Activated CD4-positive, alpha-beta T cell treated with anti-CD3 and anti-CD28 coated beads, Interleukin-2, Interleukin-6, amounts not matched to agents 100 ng/mL and 50 ng/mL, durations not matched to agents 16 hours and 8 hours (primary cell): ENCODE measurements around the gene MSMO1.
"Not testable (repeated sequence)": the region's sequence is repeated elsewhere in the genome, so short reads cannot be mapped to it uniquely, and the experiment has no call there.

ENCODE experiments used
- DNase-seq: peaks from one replicate; pipeline ENCODE4 v3.0.0-alpha.2; 2020

The MSMO1 gene

DNA sequence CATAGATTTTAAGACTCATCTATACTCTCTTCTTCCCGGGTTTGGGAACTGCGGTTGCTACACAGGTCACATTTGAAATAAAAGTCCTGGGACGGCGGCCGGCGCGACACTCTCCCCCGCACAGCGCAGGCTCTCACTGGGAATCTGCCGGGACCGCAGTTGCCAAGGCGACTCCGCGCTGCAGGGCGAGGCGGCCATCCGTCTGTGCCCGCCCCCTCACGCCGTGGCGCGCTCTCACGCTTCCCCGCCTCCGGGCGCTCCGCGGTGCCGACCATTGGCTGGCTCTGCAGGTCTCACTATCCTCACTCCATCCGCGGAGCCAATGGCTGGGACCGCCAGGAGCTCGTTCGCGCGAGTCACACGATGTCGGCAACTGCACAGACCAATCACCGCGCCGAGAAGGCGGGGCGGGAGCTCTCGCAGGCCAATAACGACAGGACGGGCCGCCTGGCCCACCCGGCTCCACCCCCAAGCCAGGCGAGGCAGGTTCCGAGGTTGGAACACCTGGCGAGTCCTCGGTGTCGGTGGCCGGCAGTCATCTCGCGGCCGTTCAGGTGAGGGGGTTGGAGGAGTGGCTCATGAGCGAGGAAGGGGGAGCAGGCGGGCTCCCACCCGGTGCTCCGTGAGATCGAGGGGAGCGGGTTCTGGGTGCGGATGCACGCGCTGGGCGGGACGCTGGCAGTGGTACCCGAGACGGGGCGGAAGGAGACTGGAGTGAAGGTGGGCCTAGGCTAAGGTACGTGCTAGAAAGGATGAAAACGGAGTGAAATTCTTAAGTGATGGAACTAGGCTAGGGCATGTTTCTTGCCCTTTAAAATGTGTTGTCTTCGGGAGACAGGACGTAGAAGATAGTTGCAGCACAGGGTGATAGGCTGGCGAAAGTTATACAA lies at the start of gene MSMO1:
TSS of gene MSMO1 (plus strand) at position 459 of the 890 bp plus-strand sequence. CDS start 5,702 bp downstream, outside the sequence.
- DNase-seq, result peak; percentile 99

DNA sequence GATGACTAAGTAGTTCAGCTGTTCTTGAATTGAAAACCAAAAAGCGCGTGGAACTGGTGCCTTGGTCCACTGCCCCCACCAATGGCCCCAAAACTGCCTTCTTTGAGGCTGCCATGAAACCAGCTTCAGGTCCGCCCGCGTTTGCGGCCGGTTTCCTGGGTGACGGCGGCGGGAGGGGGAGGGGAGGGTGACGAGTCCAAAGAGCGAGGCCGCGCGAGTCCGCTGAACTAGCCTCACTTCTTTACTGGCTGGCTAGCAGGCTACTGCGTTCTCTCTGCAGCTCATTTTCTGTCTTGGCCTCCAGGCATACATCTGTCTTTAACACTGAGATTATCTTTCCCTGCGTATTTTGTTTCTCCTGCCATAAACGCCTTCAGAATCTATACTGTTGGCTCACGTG lies 47.9 kb upstream of the MSMO1 start:
- not testable (repeated sequence) for DNase-seq

DNA sequence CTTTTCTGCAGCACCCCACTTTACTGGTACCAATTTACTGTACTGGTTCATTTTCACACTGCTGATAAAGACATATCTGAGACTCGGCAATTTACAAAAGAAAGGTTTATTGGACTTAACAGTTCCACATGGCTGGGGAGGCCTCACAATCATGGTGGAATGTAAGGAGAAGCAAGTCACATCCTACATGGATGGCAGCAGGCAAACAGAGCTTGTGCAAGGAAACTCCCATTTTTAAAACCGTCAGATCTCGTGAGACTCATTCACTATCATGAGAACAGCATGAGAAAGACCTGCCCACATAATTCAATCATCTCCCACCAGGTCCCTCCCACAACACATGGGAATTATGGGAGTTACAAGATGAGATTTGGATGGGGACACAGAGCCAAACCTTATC lies 42.8 kb upstream of the MSMO1 start:
- not testable (repeated sequence) for DNase-seq

DNA sequence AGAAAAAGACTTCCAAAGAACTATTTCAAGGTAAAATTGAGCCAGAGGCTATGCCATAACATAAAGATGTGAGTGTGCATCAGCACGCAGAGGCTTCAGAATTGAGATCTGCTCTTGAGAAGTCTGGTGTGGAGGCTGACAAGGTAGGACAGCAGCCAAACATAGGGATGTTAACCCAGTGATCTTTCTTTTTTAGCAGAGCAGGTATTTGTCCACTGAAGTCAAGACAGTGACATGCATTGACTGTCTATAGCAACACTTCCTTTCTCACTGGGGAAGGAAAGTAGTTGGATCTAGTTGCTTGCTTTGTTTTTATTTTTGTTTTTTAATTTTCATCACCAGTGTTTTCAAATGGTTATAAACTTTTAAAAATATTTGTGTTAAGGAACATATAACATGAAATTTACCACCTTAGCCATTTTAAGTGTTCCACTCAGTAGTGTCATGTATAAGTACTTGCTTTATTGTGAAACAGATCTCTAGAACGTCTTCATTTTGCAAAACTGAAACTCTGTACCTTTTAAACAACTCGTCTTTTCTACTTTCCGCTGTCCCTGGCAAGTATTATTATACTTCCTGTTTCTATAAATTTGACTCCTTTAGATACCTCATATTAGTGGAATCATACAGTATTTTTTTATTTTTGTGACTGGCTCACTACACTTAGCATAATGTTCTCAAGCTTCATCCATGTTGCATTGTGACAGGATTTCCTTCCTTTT lies 40.7 kb upstream of the MSMO1 start:
- not testable (repeated sequence) for DNase-seq

DNA sequence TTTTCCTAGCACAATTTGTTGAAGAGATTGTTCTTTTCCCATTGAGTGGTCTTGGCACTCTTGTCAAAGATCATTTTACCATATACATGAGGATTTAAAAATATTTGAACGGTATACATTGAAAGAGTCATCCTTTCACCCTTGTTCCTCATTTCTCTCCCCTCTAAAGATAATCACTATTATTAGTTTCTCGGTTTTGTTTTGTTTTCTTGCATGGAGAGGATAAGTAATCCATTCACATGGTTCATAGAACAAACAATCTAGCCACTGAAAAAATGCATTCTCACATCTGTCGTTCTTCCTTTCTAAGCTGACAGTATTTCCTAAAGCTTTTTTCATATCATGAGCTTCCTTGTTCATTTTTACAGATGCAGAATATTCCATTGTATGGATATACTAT lies 39.2 kb upstream of the MSMO1 start:
- DNase-seq, result no peak

DNA sequence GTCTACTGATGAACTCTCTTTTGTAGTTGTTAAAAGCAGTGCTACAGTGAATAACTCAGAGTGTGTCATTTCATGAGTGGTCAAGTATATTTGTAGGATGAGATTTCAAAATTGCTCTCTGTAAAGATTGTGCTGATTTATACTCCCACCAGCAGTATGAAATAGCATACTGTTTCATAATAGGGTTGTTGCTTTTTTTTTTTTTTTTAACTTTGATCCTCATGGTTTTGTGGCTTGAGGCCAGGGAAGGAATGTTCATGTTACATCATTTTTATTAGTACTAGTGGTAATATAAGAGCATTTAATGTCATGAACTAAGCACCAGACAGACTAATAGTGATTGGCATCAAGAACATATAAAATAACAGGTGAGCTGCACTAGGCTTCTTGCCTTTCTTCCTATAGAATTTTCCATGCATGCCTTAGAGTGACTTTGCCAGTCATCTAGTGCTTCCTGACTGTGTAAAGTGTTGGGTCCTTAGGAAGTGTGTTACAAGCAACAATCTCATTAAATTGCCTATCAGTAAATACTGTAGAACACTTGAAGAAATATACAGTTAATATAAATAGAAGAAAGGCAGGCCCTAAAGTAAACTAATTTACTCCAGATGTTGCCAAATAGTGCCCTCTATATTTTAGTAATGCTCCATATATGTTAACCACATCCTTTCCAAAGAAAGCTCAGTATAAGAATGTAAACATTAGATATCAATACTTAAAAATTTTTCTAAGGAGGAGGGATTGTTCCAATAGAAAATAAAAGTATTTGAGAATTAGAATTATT lies 38.6 kb upstream of the MSMO1 start:
- no peak for DNase-seq

DNA sequence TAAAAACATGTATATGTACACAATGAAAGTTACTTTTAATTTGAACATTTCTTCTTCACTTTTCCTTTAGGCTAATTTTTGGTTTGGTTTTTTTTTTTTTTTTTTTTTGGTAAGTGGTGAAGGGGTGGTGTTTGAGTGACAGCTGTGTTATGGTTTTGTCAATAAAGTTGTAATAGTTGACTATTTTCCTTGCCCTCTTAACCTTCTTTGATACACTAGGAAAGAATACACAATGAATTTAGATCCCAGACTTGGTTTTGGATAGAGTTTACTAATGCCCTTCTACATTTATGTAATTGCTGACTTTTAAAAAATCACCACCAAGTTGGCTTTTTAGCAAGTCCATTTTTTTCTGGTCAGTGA lies 38.1 kb upstream of the MSMO1 start:
- no peak for DNase-seq

DNA sequence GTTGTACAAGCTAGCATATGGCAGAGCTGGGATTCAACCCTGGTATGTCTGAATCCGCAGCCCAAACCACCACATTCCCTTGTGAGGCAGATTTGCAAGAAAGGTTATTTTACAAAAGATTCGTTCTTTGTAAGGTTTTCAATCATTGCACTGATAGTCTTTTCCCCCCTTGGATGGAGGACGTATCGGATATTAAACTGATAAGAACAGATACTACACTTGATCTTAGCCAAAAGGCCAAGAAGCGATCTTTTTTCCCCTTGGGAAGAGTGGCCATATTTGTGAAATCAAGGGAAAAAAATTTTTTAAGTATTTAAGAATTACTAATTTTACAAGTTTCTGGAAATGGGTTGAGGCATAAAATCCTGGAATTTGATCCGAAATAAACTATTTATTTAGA lies 34.4 kb upstream of the MSMO1 start:
- no peak for DNase-seq

DNA sequence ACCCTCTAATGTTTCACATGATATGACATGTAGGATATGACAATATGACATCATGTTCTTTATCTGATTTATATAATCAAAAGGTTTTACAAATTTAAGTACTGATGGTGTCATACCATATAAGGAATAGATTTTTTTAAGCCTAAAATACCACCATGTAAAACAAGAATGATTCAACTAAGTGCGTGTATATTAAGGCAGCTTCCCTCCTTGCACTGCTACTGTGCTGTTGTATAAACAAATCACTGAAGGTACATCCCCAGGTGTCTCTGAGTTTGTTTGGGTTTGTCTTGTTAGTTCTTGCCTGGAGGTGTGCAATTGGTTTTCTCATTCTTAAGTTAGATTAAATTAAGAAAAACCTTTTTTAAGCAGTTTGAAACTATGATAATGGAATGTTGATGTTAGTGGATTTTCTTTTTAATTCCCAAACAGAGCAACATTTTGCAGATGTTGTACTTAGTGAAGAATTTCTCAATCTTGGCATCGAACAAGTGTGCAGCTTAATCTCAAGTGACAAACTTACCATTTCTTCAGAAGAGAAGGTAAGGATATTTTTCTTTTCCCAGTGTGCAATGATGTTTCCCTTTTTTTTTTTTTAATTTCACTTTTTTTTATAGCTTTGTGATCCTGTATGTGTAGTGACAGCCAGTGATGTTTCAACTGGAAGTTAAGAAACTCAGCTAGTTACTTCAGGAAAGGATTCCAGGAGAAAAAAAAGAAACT lies 33.4 kb upstream of the MSMO1 start:
- no peak for DNase-seq

DNA sequence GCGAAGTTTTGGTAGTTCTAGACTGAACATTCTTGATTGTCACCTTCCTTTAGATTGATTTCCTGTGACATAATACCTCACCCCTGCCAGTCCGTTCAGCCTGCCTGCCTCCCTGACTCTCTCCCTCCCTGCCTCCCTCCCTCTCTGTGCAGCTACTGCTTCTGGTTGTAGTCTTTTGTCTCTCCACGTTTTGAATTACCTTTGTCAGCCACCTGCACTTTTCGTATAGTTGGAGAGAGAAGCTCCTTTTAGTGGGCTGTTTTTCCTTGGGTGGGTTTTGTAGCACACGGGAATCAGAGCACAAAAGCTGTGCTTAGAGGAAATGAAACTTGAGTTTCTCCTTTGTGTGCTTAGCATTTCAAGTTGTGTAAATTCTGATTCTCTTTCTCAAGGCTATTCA lies 32.6 kb upstream of the MSMO1 start:
- DNase-seq, result peak; percentile 12

DNA sequence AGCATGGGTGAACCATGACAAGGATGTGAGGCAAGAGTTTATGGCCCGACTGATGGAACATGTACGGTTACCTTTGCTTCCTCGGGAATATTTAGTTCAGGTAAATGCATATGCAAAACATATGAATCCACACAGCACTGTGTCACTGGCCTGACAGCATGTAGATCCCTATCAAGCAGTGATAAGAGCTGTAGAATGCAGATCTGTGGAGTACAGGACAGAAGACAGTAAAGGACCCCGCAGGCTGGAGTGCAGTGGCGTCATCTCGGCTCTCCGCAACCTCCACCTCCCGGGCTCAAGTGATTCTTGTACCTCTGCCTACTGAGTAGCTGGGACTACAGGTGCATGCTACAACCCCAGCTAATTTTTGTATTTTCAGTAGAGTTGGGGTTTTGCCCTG lies 29.8 kb upstream of the MSMO1 start:
- DNase-seq, result no peak

DNA sequence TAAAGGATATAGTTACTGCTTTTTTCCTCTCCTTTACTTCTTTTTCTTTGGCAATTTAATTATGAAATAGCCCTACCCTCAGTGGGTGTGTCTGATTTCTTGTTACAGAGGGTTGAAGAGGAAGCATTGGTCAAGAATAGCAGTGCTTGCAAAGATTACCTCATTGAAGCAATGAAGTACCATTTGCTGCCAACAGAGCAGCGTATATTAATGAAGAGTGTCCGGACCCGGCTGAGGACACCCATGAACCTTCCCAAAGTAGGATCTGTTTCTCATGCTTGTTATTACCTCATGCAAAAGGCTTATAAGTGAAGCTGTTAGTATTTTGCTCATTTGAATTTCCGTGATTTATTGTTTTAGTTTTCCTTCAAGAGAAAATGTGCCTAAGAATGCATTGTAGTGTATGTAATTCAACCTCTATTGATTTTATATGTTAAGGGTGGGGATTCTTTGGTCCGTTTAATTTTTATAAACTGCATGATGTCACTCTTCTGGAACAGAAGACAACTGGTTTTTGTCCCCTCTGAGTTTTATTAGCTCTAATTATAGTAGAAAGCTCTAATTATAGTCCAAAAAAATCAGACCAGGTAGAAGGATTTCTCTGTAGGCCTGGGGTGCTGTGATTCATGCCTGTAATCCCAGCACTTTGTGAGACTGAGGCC lies 27.9 kb upstream of the MSMO1 start:
- DNase-seq, result no peak

DNA sequence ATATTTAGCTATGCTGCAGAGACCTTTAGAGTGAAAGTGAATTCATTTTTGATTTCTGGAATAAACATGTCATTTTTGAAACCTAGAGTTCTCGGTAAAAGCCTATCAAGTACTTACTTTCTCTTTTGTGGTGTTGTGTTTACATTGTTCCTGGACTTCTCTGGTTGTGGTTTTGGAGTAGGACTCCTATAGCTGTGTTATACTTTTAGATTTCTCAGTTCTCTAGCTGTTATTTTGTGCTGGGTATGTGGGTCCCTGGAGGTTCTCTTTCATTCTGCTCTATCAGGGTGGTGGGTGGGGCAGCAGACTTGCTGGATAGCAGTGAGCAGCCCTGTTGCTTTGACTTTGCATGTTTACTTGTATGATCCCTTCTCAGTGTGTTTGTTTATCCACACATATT lies 25.6 kb upstream of the MSMO1 start:
- DNase-seq, result peak; percentile 37

DNA sequence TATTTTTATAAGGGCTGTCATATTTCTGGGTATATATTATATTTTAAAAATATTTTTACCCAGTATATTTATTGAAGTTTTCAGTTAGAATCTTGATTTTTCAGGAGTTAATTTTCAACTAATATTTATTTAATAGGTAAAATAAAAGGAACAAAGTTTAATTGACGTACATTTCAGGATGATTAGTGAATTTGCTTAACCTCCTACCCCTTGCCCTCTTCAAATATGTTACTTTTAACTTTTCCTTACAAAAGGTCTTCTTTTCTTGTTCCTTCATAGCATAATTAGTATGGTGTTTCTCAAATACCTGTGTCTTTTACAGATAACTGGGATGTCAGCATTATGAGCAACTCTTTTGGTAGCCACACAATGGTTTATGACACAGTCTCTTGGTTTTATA lies 24.8 kb upstream of the MSMO1 start:
- DNase-seq, result no peak

DNA sequence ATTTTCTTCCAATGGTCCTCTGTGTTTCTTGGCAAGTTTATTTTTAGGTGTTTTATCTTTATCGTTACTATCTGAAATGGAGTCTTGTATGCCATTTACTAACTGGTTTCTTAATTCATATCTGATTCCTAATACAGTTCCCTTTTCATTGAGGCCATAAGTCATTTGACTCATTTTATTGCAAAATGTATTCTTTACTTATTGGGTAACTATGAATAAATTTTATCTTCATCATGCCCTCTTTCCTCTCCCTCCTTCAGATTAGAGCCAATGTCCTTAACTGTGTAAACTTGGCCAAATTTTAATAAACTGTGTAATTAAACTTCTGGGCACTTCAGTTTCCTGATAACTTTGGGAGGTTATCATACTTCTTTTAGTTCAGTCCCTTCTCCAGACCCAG lies 19.3 kb upstream of the MSMO1 start:
- no peak for DNase-seq

DNA sequence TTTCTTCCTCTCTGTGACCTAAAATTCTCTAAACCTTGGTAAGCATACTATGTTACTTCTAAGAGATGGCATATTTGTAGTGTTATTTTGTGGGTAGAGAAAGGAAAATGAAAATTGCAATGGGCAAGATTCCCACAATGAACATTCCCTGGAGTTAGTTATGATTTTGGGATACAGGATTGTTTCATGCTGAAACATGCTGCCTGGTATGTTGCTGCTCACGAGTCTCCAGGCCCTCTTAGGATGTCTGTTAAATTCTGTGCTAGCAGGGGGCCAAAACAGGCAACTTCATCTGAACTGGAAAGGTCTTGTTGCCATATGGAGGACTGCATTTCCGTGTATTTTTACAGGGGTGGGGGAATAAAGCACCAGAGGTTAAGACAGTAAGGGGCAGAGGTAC lies 18.9 kb upstream of the MSMO1 start:
- DNase-seq, result no peak

DNA sequence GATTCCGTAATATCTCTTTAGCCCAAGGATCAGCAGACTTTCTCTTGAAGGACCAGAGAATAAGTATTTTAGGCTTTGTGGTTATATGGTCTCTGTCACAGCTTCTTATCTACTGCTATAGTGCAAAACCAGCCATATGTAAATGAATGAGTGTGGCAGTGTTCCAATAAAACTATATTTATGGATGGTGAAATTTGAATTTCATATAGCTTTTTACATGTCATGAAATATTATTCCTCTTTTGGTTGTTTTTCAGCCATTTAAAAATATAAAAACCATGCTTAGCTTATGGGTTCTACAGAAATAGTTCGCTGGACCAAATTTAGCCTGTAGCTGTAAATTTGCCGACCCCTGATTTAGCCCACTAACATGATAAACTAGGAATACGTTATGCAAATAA lies 18.0 kb upstream of the MSMO1 start:
- DNase-seq, result no peak

DNA sequence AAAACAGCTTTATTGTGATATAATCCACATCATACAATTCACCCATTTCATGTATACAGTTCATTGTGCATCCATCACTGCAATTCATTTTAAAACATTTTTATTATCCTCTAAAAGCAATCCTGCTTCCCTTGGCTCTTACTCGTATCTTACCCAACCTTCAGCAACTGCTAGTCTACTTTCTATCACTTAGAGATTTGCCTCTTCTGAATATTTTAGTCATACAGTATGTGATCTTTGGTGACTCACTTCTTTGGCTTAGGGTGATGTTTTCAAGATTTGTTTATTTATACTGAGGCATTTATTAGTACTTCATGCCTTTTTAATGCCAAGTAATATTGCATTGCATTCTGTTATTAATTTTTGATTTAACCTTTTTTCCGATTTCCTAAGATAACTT lies 15.0 kb upstream of the MSMO1 start:
- DNase-seq, result no peak

DNA sequence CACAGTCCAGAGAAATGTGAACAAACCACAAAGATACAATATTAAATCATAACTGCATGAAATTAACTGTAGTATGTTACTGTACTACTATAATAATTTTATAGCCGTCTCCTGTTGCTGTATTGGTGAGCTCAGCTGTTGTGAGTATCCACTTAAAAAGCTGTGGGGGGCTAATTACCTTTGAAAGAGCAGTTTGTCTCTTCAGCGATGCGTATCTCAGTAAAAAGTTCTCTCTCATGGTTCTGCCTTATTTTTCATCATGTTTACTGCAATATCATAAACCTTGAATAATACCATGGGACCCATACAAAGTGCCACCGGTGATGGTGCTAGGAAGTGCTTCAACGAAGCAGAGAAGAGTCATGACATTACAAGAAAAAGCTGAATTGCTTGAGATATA lies 8.4 kb upstream of the MSMO1 start:
- DNase-seq, result no peak

DNA sequence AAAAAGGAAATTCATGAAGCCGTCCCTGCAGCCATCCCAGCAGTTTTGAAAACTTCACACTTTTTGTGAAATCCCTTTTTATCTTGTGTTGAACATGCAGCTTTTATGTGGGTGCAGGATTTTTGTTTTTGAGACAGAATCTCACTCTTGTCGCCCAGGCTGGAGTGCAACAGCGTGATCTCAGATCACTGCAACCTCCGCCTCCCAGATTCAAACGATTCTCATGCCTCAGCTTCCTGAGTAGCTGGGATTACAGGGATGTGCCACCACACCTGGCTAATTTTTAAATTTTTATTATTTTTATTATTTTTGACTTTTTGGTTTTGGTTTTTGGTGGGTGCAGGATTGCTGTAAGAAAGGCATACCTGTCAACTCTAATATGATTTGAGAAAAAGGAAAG lies 8.0 kb upstream of the MSMO1 start:
- no peak for DNase-seq

DNA sequence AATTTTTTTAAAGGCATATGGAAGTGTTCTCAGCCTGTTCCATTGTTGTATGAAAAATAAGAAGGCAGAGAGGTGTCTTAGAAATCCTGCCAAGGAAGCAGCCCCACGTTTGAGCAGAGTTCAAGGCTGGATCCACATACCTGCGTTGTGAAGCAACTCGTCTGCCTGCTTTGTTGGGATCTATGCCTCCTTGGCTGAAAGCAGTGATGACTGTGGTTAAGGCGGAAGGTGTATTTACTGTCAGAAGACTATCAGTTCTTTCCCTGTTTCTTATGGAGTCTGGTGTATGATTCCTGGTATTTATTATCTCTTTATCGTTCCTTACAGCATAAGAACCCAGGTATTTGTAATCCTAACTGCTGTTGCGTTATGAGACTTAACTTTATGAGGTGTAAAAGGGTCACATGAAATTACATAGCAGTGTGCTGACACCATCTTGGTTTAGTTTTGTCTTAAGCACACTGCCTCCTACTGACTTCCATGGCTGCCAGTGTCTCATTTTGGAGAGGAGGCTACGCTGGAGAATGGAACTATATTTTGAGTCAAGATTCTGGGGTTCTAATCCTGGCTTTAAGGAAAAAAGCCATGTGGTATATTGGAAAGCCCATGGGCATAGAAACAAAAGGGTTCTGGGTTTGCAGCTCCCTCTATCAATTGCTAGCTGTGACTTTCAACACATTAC lies 3.1 kb upstream of the MSMO1 start:
- no peak for DNase-seq

DNA sequence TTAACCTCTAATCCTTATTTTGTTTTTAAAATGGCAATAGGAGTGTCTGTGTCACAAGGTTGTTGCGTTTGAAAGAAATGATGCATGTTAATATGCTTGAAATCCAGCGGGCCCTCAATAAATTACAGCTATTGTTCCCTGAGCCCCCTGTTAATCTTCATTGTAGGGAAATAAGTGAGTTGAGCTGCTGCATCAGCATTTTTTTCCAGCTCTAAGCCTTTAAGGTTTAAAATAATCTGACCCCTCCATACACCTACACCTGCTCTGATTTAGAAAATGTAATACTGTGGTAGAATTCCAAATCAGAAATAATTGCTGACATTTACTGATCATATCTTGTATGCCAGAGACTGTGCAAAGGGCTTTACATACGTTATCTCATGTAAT lies 2.6 kb upstream of the MSMO1 start:
- DNase-seq, result no peak
